Suprapubic skin (tissue), 4 donors: Measurements from ENCODE around the gene SAMD1. TPM values are rescaled to one million over a fixed set of nuclear protein-coding genes. Genes with fewer than 3 reads are reported as not detected.

Experiments used
- DNase-seq, 2 donors: peaks; one replicate each; pipeline ENCODE4 v3.0.0-alpha.2; 2019; ENCODE audit warnings: low spot score in 2 of 2
- H3K27ac ChIP-seq: fragments of 200-600 bp; sonication (generic); one replicate; pipeline ENCODE4 v1.5.1; 2019
- H3K27me3 ChIP-seq: fragments of 200-600 bp; sonication (generic); one replicate; pipeline ENCODE4 v1.5.1; 2019
- H3K36me3 ChIP-seq: fragments of 200-600 bp; sonication (generic); one replicate; pipeline ENCODE4 v1.5.1; 2019
- H3K4me1 ChIP-seq: fragments of 200-600 bp; sonication (generic); one replicate; pipeline ENCODE4 v1.5.1; 2019
- H3K4me3 ChIP-seq: fragments of 200-600 bp; sonication (generic); one replicate; pipeline ENCODE4 v1.5.1; 2019; ENCODE audit warnings: mild to moderate bottlenecking
- H3K9me3 ChIP-seq: fragments of 200-600 bp; sonication (generic); one replicate; pipeline ENCODE4 v1.5.1; 2019
- EP300 ChIP-seq: sonication (generic); formaldehyde crosslinking; IDR thresholded peaks from one replicate; pipeline ENCODE4 v1.6.1; 2017; ENCODE audit warnings: antibody characterized with exemption
- POLR2A ChIP-seq, 2 donors: fragments of 450-650 bp; IDR thresholded peaks; one replicate each; pipeline ENCODE4 v1.6.1; 2017; ENCODE audit warnings: antibody characterized with exemption in 2 of 2, mild to moderate bottlenecking in 2 of 2, moderate library complexity in 2 of 2
- POLR2AphosphoS5 ChIP-seq, 3 donors: sonication (generic); formaldehyde crosslinking; IDR thresholded peaks; one replicate each; pipeline ENCODE4 v1.6.1; 2017; ENCODE audit warnings: antibody characterized with exemption in 3 of 3
- whole genome bisulfite sequencing: methylation state at CpG from one replicate; pipeline ENCODE4 v1.1.5; 2018; 5-methylcytosine and 5-hydroxymethylcytosine counted together
- total RNA-seq, 4 donors: library from RNA; depleted of rRNA; stranded (reverse); fragments of >200 nt; gene quantifications; one replicate each; pipeline ENCODE4 v1.1.0, GENCODE V29; 2016
- TF ChIP-seq, protein P1 (sequence below), 2 donors: fragments of 200-600 bp in 1 of 2; fragments of 450-650 bp in 1 of 2; sonication (generic) in 1 of 2; IDR thresholded peaks; one replicate each; pipeline ENCODE4 v1.5.1; 2016 to 2019; ENCODE audit warnings: antibody characterized with exemption in 2 of 2, mild to moderate bottlenecking in 1 of 2, moderate library complexity in 1 of 2

The SAMD1 gene
- total RNA-seq, 4 donors from 2014 or later = 22.4 to 34.9 (median 29.1) TPM

- Histone ChIP-seq H3K9me3 (no peaks in the 10 kb centered on the region), H3K27me3 (no peaks in the 10 kb centered on the region), H3K36me3 (no peaks in the 10 kb centered on the region), H3K4me3 (no peak overlapping the region), H3K4me1 (peaks cover 59% of the 10 kb centered on the region), H3K27ac (peak overlapping the region; percentile 80)
- no peak for TF ChIP-seq POLR2A (IDR thresholded peaks at IDR 0.05)
- TF ChIP-seq POLR2AphosphoS5 (IDR thresholded peaks at IDR 0.05) = no peak
- TF ChIP-seq, protein P1, sequence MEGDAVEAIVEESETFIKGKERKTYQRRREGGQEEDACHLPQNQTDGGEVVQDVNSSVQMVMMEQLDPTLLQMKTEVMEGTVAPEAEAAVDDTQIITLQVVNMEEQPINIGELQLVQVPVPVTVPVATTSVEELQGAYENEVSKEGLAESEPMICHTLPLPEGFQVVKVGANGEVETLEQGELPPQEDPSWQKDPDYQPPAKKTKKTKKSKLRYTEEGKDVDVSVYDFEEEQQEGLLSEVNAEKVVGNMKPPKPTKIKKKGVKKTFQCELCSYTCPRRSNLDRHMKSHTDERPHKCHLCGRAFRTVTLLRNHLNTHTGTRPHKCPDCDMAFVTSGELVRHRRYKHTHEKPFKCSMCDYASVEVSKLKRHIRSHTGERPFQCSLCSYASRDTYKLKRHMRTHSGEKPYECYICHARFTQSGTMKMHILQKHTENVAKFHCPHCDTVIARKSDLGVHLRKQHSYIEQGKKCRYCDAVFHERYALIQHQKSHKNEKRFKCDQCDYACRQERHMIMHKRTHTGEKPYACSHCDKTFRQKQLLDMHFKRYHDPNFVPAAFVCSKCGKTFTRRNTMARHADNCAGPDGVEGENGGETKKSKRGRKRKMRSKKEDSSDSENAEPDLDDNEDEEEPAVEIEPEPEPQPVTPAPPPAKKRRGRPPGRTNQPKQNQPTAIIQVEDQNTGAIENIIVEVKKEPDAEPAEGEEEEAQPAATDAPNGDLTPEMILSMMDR (IDR thresholded peaks at IDR 0.05) = no peak
- TF ChIP-seq EP300 = no peak
- DNase-seq = no peak
- whole genome bisulfite sequencing = 88% methylated on average over 12 of the region's 18 CpGs
Observed at GRCh38 chr19:14113762-14114414, 23.3 kb upstream of the SAMD1 start.

- peak in 1 of 2 donors; percentile 70 for DNase-seq
- 36% methylated on average over 10 of the region's 12 CpGs for WGBS
- Histone ChIP-seq H3K27ac (peak overlapping the region; percentile 80), H3K27me3 (no peaks in the 10 kb centered on the region), H3K36me3 (no peaks in the 10 kb centered on the region), H3K4me1 (peaks cover 53% of the 10 kb centered on the region), H3K4me3 (peak overlapping the region; percentile 28), H3K9me3 (no peaks in the 10 kb centered on the region)
- no peak for TF ChIP-seq POLR2A (IDR thresholded peaks at IDR 0.05)
- TF ChIP-seq POLR2AphosphoS5 (IDR thresholded peaks at IDR 0.05) = no peak
- TF ChIP-seq, protein P1 (IDR thresholded peaks at IDR 0.05) = no peak
- TF ChIP-seq EP300 = no peak
Observed at GRCh38 chr19:14112809-14113385, 22.3 kb upstream of the SAMD1 start.

GRCh38 chr19:14112051-14112808 is 21.7 kb upstream of the SAMD1 start:
- peak overlapping the region; percentile 28 for H3K4me3 ChIP-seq
- 51% methylated on average over 5 of the region's 12 CpGs for WGBS
- peak in 1 of 2 donors; percentile 69 for DNase-seq
- no peaks in the 10 kb centered on the region for H3K9me3 ChIP-seq
- TF ChIP-seq POLR2AphosphoS5 (IDR thresholded peaks at IDR 0.05) (no peak), POLR2A (IDR thresholded peaks at IDR 0.05) (no peak), EP300 (no peak)
- TF ChIP-seq, protein P1 (IDR thresholded peaks at IDR 0.05) = no peak
- peaks cover 6% of the 10 kb centered on the region for H3K36me3 ChIP-seq
- peak overlapping the region; percentile 80 for H3K27ac ChIP-seq
- peaks cover 53% of the 10 kb centered on the region for H3K4me1 ChIP-seq
- H3K27me3 ChIP-seq = no peaks in the 10 kb centered on the region

DNA sequence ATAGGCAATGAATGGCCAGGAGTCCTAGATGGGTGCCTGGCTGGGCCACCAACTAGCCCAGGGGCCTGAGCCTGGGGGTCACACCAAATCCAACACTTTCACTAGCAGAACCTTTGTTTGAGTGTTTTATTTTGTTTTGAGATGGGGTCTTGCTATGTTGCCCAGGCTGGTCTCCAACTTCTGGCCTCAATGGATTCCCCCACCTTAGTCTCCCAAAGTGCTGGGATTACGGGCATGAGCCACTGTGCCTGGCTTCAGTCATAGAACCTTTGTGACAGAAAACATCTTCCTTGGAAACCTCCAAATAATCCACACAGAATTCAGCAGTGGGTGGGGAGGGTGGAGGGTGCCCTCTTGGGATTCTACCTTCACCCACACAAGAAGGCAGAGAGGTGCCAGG is 20.9 kb upstream of the SAMD1 start:
- Histone ChIP-seq H3K27me3 (no peaks in the 10 kb centered on the region), H3K27ac (no peak overlapping the region), H3K9me3 (no peaks in the 10 kb centered on the region), H3K36me3 (peaks cover 14% of the 10 kb centered on the region), H3K4me3 (no peak overlapping the region), H3K4me1 (peaks cover 46% of the 10 kb centered on the region)
- WGBS = 100% methylated on average over 1 of the region's 1 CpG
- TF ChIP-seq POLR2A (IDR thresholded peaks at IDR 0.05) (no peak), POLR2AphosphoS5 (IDR thresholded peaks at IDR 0.05) (no peak), EP300 (no peak)
- TF ChIP-seq, protein P1 (IDR thresholded peaks at IDR 0.05) = no peak
- DNase-seq = no peak

GRCh38 chr19:14110650-14111049 is 20.1 kb upstream of the SAMD1 start:
- TF ChIP-seq EP300 (no peak), POLR2AphosphoS5 (IDR thresholded peaks at IDR 0.05) (no peak), POLR2A (IDR thresholded peaks at IDR 0.05) (no peak)
- TF ChIP-seq, protein P1 (IDR thresholded peaks at IDR 0.05) = no peak
- Histone ChIP-seq H3K27ac (no peak overlapping the region), H3K36me3 (peaks cover 22% of the 10 kb centered on the region), H3K27me3 (no peaks in the 10 kb centered on the region), H3K9me3 (no peaks in the 10 kb centered on the region), H3K4me3 (no peak overlapping the region), H3K4me1 (peaks cover 38% of the 10 kb centered on the region)
- no peak for DNase-seq
- 72% methylated on average over 2 of the region's 2 CpGs for WGBS
